Renal cortex interstitium (tissue), 11 donors: ENCODE measurements around the gene MAP3K5. TPM values are rescaled to one million over a fixed set of nuclear protein-coding genes. Genes with fewer than 3 reads are reported as not detected.
A peak's percentile ranks its signal among the peaks of the same experiment; 100 is the strongest.

Experiments
- DNase-seq, 11 donors: peaks; one replicate each; pipeline ENCODE4 v3.0.0-alpha.2; 2013; ENCODE audit warnings: low read depth in 9 of 11, low spot score in 4 of 11; ENCODE audit errors: extremely low read depth in 1 of 11
- polyA plus RNA-seq, 3 donors: library from polyadenylated mRNA; unstranded; fragments of 120-200 nt; gene quantifications; one replicate each; pipeline ENCODE4 v1.2.1, GENCODE V29; 2013; ENCODE audit not compliant: insufficient read length in 3 of 3

MAP3K5 gene
- polyA plus RNA-seq, 3 donors: 5.1 to 10.0 (median 5.6) TPM

DNA sequence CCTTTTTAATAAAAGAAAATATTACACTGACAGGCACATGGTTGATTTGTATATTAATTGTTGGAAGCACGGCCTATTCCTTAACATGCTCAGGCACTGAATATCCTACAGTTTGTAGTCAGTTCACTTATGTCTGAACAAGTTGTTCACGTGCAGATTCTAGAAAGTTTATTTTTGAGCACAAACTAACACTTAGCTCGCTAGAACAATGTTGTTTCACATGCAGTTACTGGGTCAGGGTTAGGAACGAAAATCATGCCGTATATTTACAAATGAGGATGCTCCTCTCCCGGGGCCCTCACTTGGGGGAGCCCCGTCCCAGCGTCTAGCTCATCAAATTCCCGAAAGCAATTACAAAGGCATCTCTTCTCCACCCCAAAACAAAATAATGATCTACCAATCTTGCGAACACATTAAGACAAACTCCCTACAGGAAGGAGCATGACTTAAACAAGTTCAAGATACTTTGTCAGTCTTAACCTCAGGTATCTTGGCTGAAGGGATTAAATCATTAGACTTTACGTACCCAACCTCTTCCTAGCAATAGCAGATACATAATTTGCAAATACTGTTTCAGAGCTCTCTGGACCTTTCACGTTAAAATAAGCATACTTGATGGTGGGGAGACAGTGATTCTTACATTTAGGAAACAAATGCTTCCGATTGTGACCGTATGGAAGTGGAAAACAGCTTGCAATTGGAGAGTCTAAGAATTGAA is 243.5 kb downstream of the MAP3K5 start:
- peak in 1 of 11 donors; percentile 10 for DNase-seq

DNA sequence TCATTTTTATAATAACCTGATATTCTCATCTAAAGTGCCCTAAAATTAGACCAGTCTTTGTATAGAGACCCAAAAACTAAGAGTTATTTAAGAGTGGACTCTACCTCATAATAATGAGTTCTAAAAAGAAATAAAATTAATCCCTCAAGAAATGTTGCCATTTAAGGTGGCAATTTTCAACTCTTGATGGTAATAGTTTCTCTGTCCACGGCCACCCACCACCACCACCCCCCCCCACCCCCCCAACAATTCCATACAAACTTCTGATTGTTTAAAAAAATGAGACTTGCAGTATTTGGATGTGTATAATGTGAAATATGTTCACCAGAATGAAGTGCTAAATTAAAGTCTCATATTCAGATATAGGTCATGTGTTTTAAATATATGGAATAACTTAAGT is 244.4 kb downstream of the MAP3K5 start:
- DNase-seq: no peak

DNA sequence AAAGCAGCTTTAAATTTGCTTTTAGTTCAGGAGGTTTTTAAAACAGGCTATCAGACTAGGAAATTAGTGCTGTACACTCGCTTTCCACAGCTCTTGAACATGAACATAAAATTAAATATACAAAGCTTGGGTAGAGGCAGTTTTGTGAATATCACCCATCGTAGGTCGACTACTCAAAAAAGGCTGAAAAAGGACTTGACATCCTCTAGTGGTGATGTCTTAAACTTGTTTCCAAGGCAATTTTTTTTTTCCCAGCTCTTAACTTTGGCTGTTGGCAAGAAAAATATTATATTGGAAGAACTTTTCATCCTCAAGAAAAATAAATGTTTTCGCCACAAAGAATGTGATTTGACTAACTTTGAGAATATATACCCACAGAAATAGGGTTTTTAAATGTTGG is 244.9 kb downstream of the MAP3K5 start:
- no peak for DNase-seq

DNA sequence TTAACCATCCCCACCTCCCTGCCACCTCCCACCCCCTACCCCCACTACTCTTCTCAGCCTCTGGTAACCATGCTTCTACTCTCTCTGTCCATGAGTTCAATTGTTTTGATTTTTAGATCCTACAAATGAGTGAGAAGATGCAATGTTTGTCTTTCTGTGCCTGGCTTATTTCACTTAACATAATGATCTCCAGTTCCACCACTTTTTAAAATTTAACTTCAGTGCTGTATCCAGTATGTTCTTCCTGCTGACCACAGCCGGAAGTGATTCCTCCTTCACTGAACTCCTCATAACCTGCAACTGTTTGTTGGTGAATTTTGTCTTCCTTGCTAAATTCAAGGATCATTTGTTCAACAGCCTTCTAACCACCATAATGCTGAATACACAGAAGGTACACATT is 245.9 kb downstream of the MAP3K5 start:
- no peak for DNase-seq

DNA sequence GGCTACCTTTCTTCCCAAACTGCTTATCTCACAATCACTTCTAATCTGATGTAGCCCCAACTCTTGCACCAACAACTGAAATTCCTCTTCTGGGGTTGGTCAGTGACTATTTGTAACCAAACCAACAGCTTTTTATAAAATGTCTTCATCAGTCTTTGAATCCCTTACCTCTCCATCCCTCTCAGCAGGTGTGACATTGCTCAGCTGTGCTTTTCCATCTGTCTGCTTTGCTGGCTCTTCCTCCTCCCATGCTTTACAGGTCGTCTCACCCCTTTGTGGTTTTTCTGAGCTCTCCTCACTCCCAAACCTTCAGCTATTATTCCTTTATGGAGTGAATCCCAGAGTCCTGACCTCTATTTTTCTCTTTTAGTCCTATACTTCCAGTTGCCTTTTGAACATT is 248.0 kb downstream of the MAP3K5 start:
- no peak for DNase-seq

DNA sequence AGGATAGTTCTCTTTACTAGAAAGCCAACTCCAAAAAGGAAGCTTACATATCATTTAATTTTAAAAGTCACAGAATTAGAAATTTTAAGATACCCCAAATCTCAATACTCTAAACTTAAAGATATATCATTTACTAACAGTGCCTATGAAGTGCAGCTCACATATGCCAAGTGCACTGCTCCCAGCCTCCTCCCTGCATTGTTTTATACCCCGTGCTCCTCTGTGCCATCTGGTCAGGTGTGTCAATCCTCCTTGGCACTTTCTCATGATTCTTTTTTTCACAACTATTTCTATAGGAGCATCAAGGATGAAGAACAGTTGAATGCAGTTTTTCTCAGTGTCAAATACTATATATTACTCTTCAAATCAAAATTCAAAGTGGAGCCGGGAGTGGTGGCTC is 250.9 kb downstream of the MAP3K5 start:
- no peak for DNase-seq

DNA sequence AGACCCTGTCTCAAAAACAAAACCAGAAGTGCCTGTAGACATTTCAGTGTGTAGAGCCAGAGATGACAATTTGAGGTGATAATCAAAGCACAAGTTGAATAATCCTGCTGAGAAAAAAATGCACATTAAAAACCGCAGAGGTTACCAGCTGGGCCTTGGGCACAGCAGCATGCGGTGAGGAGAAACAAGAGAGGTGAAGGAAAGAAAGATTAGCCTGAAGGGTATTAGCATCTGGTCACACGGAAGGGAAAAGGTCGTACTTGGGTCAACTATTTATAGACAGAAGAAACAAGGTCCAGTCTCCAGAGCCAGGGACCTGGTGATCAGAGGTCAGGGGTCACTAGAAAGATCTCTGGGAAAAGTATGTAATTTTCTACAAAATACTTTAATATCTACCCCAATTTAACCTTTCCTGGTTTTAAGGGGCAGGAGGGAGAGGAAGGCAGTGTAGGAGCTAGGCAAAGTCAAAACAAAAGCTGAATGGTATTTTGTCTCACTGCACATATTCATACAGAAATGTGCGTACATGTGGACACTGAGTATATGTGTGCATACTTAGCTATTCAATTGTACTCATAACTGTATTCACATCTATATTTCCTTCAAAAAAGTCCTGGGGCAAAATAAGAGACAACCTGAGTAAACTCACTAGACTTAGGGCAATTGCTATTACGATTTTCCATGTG is 252.2 kb downstream of the MAP3K5 start:
- DNase-seq: no peak

DNA sequence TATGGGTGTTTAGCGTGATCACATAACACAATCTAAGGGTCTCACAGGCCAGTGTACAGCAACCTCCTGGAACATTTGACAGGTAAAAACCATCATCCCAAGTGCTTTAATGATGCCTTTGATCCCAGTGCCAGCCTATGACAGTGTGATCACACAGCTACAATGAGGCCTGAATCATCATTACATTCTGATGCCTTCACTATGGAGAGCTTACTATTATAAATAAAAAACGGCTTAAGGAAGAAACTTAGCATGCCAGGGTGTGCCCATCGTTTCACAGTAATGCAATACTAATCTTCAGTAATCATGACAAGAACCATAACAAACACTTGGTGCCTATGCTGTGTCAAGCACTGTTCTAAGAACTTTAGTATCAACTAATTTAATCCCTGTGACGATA is 253.4 kb downstream of the MAP3K5 start:
- no peak for DNase-seq

DNA sequence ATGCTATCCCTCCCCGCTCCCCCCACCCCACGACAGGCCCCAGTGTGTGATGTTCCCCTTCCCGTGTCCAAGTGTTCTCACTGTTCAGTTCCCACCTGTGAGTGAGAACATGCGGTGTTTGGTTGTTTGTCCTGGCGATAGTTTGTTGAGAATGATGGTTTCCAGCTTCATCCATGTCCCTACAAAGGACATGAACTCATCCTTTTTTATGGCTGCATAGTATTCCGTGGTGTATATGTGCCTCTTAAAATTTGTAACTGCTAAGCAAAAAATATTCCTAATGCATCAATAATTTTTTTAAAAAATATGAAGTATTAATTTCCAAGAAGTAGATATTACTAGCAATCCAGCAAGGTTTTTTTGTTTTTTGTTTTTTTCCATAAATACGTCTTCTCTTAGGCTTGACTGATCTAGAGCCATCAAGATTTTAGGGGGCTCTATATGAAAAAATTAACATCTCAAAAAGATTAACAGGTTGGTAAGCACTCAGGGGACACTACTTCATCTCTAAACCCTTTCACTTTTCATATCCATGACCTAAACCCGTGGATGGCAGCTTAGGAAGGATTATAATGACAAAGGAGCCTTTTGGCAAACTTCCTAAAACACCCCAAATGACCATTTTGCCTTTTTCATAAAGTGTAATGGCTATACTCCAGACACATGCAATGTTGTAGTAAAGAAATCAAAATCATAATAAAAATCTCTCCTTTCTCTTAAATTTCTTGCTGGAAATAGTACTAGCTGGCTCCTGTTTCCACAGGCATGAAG is 256.2 kb downstream of the MAP3K5 start:
- DNase-seq: no peak

DNA sequence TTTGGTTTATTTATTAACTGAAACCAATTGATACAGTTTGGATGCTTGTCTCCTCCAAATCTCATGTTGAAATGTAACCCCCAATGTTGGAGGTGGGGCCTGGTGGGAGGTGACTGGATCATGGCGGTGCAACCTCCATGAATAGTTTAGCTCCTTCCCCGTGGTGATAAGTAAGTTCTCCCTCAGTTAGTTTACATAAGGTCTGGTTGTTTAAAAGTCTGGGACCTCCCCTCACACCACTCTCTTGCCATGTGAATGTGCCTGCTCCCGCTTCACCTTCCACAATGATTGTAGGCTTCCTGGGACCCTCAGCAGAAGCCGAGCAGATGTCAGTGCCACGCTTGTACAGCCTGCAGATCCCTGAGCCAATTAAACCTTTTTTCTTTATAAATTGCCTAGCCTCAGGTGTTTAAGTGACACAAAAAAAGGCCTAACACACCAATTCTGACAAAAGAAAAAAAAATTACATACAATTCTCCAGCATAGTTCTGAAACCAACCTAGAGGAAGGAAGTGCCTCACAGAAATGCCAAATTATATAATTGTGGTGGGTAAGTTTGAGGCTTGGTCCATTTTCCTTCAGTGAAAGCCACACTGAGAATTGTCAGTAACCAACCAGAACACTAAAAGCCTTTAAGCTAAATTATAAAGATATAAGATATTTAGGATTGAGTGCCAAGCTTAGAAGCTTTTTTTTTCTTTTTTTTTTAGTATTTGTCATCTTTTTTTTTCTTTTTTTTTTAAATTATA is 257.1 kb downstream of the MAP3K5 start:
- DNase-seq: no peak

DNA sequence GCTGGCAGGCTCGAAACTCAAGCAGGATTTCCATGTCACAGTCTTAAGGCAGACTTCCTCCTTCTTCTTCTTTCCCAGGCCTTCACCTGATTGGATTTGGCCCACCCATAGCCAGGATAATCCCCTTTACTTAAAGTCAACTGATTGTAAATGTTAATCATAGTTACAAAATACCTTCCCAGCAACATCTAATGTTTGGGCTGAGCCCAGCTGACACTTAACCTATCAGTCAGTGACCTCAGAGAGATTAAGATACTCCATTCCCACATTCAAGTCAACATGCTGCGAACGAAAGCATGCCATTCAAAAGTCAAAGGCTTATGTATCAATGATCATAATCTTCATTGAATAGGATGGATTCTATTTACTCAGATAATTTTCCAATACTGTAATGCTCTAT is 258.0 kb downstream of the MAP3K5 start:
- no peak for DNase-seq

DNA sequence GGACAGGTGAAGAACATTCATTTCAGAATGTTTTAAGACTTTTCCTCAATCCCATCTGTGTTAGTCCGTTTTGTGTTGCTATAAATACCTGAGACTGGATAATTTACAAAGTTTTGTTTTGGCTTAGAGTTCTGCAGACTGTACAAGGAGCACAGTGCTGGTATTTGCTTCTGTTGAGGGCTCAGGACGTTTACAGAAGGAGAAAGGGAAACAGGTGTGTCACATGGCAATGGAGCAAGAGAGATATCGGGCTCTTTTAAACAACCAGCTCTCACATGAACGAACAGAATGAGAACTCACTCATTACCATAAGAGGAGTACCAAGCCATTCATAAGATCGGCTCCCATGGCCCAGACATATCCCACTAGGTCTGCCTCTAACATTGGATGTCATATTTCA is 258.8 kb downstream of the MAP3K5 start:
- no peak for DNase-seq

DNA sequence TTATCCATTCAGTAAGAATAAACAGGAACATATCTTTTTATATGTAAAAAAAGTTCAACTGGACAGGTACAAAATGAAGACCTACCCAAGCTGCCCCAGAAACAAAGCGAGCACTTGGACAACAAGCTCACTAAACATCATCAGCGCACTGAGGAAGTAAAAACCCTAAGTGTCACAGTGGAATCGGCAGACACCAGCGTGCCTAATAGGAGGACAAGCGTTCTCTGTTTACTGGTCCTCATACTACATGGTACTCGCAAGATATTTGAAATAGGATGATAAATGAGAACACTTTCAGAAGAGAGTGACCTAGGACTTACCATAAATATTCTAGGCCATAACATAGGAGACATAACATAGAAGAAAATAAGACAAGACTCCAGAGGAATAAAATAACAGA is 260.2 kb downstream of the MAP3K5 start:
- DNase-seq: no peak

DNA sequence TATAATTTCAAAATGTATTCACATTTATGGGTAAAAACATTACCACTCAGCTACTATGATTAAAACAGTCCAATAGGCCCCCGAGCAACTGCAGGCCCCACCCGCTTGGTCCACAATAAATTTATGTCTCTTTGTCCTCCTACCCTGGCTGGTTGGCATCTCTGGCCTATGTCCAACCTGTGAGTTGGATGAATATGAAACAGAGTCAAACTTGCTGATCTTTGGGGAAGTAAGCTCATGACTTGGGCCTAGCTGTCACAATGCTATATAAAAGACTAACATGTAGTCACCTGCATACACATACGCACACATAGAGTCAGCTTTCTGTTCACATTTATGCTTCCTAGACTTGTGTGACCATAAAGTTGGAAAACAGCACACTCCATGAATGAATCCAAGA is 262.6 kb downstream of the MAP3K5 start:
- no peak for DNase-seq

DNA sequence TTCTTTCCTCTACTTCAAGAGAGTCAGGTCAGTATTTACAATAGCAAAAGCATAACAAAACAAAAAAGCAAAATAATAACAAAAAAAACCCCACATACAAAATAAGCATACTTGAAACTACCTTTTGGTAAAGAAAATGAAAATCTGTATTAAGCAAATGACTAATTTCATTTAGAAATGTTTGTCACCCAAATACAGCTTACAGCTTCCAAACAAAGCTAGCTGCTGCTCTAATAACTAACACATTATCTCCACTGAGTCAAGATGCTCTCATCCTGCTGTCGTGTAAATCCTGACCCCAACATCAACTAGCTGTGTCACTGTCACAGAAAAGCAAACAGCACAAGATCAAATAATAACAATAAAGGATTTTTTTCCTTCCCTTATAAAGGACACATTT is 263.8 kb downstream of the MAP3K5 start:
- no peak for DNase-seq

DNA sequence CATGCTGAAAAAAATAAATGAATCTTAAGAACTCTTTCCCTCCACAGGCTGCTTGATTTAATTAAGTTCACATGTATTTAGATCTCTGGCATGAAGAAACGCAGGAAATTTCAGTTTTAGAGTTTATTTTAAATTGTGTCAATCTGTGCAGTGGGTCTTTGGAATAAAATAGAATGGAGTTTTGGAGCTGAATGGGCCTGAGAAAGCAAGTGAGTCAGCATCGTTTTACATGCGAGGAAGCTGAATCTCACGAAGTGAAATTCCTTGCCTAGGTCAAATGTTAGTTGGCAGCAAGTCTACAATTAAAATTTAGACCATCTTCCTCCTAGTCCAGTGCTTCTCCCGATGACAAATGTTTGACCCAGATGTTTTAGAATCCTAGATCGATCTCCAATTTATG is 264.4 kb downstream of the MAP3K5 start:
- DNase-seq: no peak

DNA sequence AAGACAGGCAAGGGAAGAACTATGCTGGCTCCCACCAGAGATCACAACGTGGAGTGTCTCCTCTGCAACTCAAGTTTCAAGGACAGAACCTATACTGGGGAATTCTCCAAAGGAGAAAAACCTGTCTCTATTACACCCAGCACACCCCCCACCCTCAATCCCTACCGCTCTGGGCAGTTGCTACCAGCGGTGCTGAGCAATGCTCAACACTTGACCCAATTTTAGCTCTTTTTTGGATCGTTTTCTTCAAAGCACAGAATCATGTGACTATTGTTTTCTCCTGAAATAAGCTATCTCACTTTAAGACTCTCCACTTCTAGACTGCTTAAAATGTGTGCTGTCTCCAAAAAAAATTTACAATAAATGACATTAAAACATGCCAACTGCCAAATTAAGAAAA is 265.3 kb downstream of the MAP3K5 start:
- no peak for DNase-seq

DNA sequence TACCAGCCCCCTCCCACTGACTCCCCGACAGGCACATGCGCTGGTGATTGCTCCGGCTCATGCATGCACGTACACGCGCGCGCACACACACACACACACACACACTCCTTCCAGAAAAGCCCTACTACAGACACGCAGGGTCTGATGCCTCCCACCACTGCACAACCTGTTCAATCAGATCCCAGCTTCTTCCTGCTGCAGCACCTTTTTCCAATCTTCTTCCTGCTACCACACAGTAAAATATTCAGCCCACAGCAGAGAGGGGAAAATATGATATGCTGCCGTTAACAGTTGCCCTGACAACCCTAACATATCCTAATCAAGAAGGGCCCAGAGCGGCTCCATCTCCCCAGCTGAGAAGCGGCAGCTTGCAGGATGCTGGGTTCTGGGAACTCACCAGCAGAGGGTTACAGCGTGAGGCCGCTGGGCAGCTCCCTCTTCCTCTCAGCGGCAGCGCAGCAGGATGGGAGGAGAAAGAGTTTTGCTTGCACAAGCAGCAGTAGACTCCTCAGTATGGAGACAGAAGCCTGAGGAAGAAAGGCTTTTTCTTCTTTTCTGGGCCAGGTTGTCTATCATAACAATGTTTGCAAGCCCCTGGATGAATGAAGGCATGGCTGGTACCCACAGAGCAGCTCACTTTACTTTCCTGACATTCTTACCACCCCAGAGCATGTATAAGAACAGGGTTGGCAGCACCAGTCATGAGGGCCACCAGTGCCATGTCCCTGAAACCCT is 265.9 kb downstream of the MAP3K5 start:
- peak in 3 of 11 donors; percentile 18 to 39 (median 28) for DNase-seq
